GM12878 (cell line): ENCODE results near the gene IL32. TPM values are rescaled to one million over a fixed set of nuclear protein-coding genes. Genes with fewer than 3 reads are reported as not detected.

Experiments used
- CEBPB ChIP-seq, 2 experiments: fragments of 150-350 bp in 1 of 2; IDR thresholded peaks; 2 replicates each; pipeline ENCODE4 v1.6.1; 2012 to 2014; ENCODE audit warnings: low read depth in 2 of 2, low read length in 2 of 2, borderline replicate concordance in 1 of 2, inconsistent platforms in 1 of 2
- EGR1 ChIP-seq, 2 experiments: IDR thresholded peaks; 1 replicate in 1 of 2; 2 replicates in 1 of 2; pipeline ENCODE4 v1.6.1; 2011 to 2012; ENCODE audit warnings: low read depth in 2 of 2, low read length in 2 of 2, borderline replicate concordance in 1 of 2, mild to moderate bottlenecking in 1 of 2, moderate library complexity in 1 of 2
- EP300 ChIP-seq, 2 experiments: fragments of 150-350 bp in 1 of 2; IDR thresholded peaks; 2 replicates each; pipeline ENCODE4 v1.6.1; 2011 to 2012; ENCODE audit warnings: low read depth in 2 of 2, low read length in 2 of 2, borderline replicate concordance in 1 of 2, improper control_type of control experiment in 1 of 2, inconsistent platforms in 1 of 2; ENCODE audit not compliant: control insufficient read depth in 1 of 2
- HDGF ChIP-seq: fragments of 450-650 bp; IDR thresholded peaks from 2 replicates; pipeline ENCODE4 v1.6.1; 2016; ENCODE audit warnings: antibody characterized with exemption
- MTA3 ChIP-seq: IDR thresholded peaks from 2 replicates; pipeline ENCODE4 v1.6.1; 2012; ENCODE audit warnings: low read length, inconsistent platforms, borderline replicate concordance
- MYC ChIP-seq: IDR thresholded peaks from 2 replicates; pipeline ENCODE4 v1.6.1; 2011; ENCODE audit warnings: mild to moderate bottlenecking, low read length, moderate library complexity, inconsistent platforms; ENCODE audit not compliant: insufficient read depth, insufficient replicate concordance, insufficient read length, severe bottlenecking
- NBN ChIP-seq: fragments of 450-650 bp; IDR thresholded peaks from 2 replicates; pipeline ENCODE4 v1.6.1; 2016
- NFYA ChIP-seq: IDR thresholded peaks from 2 replicates; pipeline ENCODE4 v1.6.1; 2011; ENCODE audit warnings: low read depth, mild to moderate bottlenecking, low read length, improper control_type of control experiment, borderline replicate concordance
- NRF1 ChIP-seq: conservative IDR thresholded peaks from 2 replicates; pipeline ENCODE4 v1.6.1; 2011; ENCODE audit warnings: mild to moderate bottlenecking, low read depth, low read length, improper control_type of control experiment
- SPI1 ChIP-seq: IDR thresholded peaks from 2 replicates; pipeline ENCODE4 v1.6.1; 2011; ENCODE audit warnings: low read depth, mild to moderate bottlenecking, low read length, moderate library complexity, borderline replicate concordance; ENCODE audit not compliant: insufficient read depth
- STAT3 ChIP-seq: IDR thresholded peaks from 2 replicates; pipeline ENCODE4 v1.6.1; 2011; ENCODE audit warnings: low read depth, low read length, improper control_type of control experiment
- YBX1 ChIP-seq: fragments of 450-650 bp; IDR thresholded peaks from 2 replicates; pipeline ENCODE4 v1.6.1; 2016; ENCODE audit warnings: antibody characterized with exemption
- polyA plus RNA-seq, 11 experiments: library from polyadenylated mRNA; depleted of rRNA in 4 of 11; unstranded in 6 of 11; stranded (reverse) in 5 of 11; fragments of >200 nt; fragmentation: Nextera tagmentation in 4 of 11; fragmentation: Illumina TruSeq in 1 of 11; extraction: Ambion mirVana in 4 of 11; extraction: Trizol in 1 of 11; gene quantifications; 1 replicate in 1 of 11; 2 replicates in 10 of 11; pipeline versions ENCODE4 v1.2.1 to v1.2.3, GENCODE V29; 2011 to 2016; ENCODE audit warnings: inconsistent platforms in 2 of 11, missing spikeins in 2 of 11, low read depth in 1 of 11
- total RNA-seq, 4 experiments: library from RNA; depleted of rRNA in 3 of 4; stranded (reverse); fragments of >200 nt in 3 of 4; fragmentation: Illumina TruSeq in 1 of 4; extraction: Trizol in 1 of 4; gene quantifications; 2 replicates each; pipeline versions ENCODE4 v1.2.1 to v1.2.3, GENCODE V29; 2013 to 2021
- TF ChIP-seq, protein P1 (sequence below): IDR thresholded peaks from 2 replicates; pipeline ENCODE4 v1.6.1; 2012; ENCODE audit warnings: low read depth, low read length, improper control_type of control experiment
- TF ChIP-seq, protein P2 (sequence below): fragments of 450-650 bp; IDR thresholded peaks from 2 replicates; pipeline ENCODE4 v1.6.1; 2018; ENCODE audit warnings: borderline replicate concordance, mild to moderate bottlenecking; ENCODE audit not compliant: partially characterized antibody
- TF ChIP-seq, protein P3 (sequence below): fragments of 150-350 bp; IDR thresholded peaks from 2 replicates; pipeline ENCODE4 v1.6.1; 2014; ENCODE audit warnings: mild to moderate bottlenecking, low read depth, low read length
- TF ChIP-seq, protein P4 (sequence below): fragments of 450-650 bp; formaldehyde crosslinking; IDR thresholded peaks from 2 replicates; pipeline ENCODE4 v1.4.0; 2022; ENCODE audit warnings: mild to moderate bottlenecking, moderate library complexity
- TF ChIP-seq, protein P5 (sequence below): fragments of 450-650 bp; IDR thresholded peaks from 2 replicates; pipeline ENCODE4 v1.6.1; 2017; ENCODE audit warnings: low read depth, mild to moderate bottlenecking, moderate library complexity

IL32 gene
- total and polyA plus RNA-seq, 10 of the 15 experiments (the other 5 are each of a cell fraction or from before 2014, with no cell fraction given): 27.0 to 122 (median 55.8) TPM

DNA sequence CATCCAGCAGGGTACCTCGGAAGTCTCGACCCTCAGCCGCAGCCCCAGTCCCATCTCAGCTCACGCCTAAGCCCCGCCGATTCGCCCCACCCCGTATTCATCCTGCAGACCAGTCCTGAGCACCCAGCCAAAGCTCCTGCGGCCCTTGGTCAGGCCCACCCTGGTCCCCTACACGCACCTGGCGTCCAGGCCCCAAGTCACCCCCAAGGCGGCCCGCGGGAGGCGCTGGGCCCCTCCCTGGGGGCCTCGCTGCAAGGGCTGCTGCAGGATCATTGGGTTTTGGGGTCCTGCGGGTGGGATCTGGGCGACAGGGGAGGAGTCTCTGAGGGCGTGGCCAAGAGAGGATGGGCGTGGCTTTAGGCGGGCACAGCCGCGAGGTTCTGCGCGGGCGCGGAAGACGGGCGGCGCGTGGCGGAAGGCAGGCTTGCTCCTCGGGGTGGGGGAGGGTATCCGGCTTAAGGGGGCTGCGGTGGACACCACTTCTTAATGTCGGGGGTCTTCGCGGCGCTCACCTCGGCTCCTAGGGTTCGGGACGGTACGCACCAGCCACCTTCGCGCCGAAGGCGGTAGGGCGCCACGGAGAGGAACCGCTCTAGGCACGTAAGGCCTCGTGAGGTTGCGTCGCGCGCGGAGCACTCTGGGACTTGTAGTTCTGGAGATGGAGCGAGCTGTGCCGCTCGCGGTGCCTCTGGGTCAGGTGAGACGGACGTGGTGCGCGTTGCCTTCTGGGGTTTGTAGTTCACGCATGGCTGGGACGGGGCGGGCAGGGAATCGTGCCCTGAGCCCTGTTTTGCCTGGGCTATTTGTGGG, 41.6 kb upstream of the IL32 start, which contains the start of the genes HCFC1R1 and THOC6 (continued):
- TF ChIP-seq, protein P1, sequence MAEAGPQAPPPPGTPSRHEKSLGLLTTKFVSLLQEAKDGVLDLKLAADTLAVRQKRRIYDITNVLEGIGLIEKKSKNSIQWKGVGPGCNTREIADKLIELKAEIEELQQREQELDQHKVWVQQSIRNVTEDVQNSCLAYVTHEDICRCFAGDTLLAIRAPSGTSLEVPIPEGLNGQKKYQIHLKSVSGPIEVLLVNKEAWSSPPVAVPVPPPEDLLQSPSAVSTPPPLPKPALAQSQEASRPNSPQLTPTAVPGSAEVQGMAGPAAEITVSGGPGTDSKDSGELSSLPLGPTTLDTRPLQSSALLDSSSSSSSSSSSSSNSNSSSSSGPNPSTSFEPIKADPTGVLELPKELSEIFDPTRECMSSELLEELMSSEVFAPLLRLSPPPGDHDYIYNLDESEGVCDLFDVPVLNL: no peak
- TF ChIP-seq, protein P2, sequence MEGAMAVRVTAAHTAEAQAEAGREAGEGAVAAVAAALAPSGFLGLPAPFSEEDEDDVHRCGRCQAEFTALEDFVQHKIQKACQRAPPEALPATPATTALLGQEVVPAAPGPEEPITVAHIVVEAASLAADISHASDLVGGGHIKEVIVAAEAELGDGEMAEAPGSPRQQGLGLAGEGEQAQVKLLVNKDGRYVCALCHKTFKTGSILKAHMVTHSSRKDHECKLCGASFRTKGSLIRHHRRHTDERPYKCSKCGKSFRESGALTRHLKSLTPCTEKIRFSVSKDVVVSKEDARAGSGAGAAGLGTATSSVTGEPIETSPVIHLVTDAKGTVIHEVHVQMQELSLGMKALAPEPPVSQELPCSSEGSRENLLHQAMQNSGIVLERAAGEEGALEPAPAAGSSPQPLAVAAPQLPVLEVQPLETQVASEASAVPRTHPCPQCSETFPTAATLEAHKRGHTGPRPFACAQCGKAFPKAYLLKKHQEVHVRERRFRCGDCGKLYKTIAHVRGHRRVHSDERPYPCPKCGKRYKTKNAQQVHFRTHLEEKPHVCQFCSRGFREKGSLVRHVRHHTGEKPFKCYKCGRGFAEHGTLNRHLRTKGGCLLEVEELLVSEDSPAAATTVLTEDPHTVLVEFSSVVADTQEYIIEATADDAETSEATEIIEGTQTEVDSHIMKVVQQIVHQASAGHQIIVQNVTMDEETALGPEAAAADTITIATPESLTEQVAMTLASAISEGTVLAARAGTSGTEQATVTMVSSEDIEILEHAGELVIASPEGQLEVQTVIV: peak; percentile 78
- TF ChIP-seq, protein P3, sequence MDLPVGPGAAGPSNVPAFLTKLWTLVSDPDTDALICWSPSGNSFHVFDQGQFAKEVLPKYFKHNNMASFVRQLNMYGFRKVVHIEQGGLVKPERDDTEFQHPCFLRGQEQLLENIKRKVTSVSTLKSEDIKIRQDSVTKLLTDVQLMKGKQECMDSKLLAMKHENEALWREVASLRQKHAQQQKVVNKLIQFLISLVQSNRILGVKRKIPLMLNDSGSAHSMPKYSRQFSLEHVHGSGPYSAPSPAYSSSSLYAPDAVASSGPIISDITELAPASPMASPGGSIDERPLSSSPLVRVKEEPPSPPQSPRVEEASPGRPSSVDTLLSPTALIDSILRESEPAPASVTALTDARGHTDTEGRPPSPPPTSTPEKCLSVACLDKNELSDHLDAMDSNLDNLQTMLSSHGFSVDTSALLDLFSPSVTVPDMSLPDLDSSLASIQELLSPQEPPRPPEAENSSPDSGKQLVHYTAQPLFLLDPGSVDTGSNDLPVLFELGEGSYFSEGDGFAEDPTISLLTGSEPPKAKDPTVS: no peak
- TF ChIP-seq, protein P4, sequence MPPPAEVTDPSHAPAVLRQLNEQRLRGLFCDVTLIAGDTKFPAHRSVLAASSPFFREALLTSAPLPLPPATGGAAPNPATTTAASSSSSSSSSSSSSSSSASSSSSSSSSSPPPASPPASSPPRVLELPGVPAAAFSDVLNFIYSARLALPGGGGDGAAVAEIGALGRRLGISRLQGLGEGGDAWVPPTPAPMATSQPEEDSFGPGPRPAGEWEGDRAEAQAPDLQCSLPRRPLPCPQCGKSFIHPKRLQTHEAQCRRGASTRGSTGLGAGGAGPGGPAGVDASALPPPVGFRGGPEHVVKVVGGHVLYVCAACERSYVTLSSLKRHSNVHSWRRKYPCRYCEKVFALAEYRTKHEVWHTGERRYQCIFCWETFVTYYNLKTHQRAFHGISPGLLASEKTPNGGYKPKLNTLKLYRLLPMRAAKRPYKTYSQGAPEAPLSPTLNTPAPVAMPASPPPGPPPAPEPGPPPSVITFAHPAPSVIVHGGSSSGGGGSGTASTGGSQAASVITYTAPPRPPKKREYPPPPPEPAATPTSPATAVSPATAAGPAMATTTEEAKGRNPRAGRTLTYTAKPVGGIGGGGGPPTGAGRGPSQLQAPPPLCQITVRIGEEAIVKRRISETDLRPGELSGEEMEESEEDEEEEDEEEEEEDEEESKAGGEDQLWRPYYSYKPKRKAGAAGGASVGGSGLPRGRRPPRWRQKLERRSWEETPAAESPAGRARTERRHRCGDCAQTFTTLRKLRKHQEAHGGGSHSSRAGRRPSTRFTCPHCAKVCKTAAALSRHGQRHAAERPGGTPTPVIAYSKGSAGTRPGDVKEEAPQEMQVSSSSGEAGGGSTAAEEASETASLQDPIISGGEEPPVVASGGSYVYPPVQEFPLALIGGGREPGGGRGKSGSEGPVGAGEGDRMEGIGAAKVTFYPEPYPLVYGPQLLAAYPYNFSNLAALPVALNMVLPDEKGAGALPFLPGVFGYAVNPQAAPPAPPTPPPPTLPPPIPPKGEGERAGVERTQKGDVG: 0 out of 2 replicates have a peak, but pooled peaks have one; percentile 11
- TF ChIP-seq YBX1 (no peak), HDGF (peak; percentile 84), EP300 (IDR thresholded peaks at IDR 0.05; ENCODE audit: borderline replicate concordance in 1 of 2, control insufficient read depth in 1 of 2, low read depth in 2 of 2, low read length in 2 of 2) (no peak), NFYA (no peak), CEBPB (IDR thresholded peaks at IDR 0.05; ENCODE audit: borderline replicate concordance in 1 of 2, low read depth in 2 of 2, low read length in 2 of 2) (no peak; a peak in 1 of 4 replicates), SPI1 (peak; percentile 61; the same call in 1 of the 2 replicates), STAT3 (no peak), MYC (peak; percentile 45), NRF1 (peak; percentile 41; the same call in 1 of the 2 replicates), EGR1 (IDR thresholded peaks at IDR 0.05; ENCODE audit: borderline replicate concordance in 1 of 2, low read depth in 2 of 2, low read length in 2 of 2) (peak; percentile 36 to 95; a peak in 2 of 3 replicates), NBN (peak; percentile 60), MTA3 (no peak)
- TF ChIP-seq, protein P5, sequence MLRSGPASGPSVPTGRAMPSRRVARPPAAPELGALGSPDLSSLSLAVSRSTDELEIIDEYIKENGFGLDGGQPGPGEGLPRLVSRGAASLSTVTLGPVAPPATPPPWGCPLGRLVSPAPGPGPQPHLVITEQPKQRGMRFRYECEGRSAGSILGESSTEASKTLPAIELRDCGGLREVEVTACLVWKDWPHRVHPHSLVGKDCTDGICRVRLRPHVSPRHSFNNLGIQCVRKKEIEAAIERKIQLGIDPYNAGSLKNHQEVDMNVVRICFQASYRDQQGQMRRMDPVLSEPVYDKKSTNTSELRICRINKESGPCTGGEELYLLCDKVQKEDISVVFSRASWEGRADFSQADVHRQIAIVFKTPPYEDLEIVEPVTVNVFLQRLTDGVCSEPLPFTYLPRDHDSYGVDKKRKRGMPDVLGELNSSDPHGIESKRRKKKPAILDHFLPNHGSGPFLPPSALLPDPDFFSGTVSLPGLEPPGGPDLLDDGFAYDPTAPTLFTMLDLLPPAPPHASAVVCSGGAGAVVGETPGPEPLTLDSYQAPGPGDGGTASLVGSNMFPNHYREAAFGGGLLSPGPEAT: peak; percentile 72; the same call in 1 of the 2 replicates
